Epithelial cell of prostate (primary cell): ENCODE measurements around the gene CYTH2.
A peak's percentile ranks its signal among the peaks of the same experiment; 100 is the strongest.
"Not testable (repeated sequence)": the region's sequence is repeated elsewhere in the genome, so short reads cannot be mapped to it uniquely, and the experiment has no call there.

Source experiments
- DNase-seq: peaks from one replicate; pipeline ENCODE4 v3.0.0-alpha.2; 2011; ENCODE audit warnings: low read depth, low spot score
- H3K27ac ChIP-seq: fragments of 450-650 bp; 2 replicates; pipeline ENCODE4 v1.5.1; 2017; ENCODE audit warnings: mild to moderate bottlenecking

Gene CYTH2

DNA sequence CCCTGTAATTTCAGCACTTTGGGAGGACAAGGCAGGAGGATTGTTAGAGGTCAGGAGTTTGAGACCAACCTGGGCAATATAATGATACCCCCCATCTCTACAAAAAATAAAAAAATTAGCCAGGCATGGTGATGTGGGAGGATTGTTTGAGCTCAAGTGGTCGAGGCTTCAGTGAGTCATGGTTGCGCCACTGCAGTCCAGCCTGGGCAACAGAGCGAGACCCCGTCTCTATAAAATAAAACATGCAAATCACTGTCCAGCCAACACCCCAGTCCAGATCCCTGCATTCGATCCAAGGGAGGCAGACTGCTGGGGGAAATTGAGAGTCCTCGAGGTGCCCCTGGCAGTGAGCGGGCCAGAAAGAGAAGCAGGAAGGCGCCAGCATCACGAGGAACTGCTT is 7.0 kb downstream of the CYTH2 start:
- no peak overlapping the region for H3K27ac ChIP-seq
- DNase-seq = no peak

DNA sequence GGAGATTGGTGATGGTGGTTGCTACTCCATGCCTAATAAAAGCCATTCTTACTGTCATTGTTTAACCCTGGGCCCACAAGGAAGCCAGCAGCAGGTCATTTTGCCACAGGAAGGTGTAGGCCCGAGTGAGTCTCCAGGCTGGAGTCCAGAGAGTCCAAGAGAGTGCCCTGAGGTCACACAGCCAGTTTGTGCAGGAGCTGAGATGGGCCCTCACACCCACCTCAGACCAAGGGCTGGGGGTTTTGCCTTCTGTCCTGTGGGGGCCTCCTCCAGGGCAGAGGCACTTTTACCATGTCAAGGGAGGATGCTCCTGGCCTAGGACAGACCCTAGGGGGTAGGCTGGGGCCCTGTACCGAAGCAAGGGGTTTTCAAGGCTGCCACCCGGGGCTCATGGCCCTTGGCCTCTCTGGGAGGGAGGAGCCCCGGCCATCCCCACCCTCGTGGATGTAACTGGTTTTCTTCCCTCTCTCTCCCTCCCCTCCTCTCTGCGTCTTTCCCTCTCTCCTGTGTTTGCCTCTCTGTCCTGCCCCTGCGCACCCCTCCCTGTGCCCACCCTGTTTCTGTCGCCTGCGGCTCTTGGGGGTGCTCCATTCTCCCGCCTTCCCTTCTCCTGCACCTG is 8.0 kb downstream of the CYTH2 start:
- no peak overlapping the region for H3K27ac ChIP-seq
- no peak for DNase-seq

DNA sequence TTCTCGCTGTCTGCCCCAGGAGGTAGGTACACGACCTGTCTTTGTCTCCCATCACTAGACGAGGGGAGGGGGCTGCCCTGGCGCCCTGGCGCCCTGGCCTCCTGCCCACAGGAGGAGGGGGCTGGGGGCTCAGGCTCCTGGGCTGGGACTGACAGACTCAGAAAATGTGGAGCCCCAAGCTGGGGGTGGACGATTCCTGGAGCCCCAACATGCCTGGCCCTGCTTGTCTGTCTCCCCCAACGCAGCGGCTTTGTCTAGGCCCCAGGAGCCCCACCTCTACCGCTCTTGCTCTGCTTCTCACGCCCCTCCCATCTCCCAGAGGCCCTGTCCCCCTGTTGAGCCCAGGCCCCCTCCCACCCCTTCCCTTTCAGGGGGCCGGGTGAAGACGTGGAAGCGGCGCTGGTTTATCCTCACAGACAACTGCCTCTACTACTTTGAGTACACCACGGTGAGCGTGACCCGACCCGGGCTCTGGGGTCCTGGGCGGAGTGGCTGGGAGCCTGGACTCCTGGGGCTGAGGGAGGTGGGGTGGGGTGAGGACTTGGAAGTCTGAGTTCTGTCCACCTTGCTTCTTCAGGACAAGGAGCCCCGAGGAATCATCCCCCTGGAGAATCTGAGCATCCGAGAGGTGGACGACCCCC is 8.6 kb downstream of the CYTH2 start:
- no peak overlapping the region for H3K27ac ChIP-seq
- no peak for DNase-seq

GRCh38 chr19:48478339-48479256 is 9.4 kb downstream of the CYTH2 start:
- no peak overlapping the region for H3K27ac ChIP-seq
- no peak for DNase-seq

GRCh38 chr19:48479686-48480085 is 10.5 kb downstream of the CYTH2 start:
- DNase-seq = no peak
- H3K27ac ChIP-seq = no peak overlapping the region

DNA sequence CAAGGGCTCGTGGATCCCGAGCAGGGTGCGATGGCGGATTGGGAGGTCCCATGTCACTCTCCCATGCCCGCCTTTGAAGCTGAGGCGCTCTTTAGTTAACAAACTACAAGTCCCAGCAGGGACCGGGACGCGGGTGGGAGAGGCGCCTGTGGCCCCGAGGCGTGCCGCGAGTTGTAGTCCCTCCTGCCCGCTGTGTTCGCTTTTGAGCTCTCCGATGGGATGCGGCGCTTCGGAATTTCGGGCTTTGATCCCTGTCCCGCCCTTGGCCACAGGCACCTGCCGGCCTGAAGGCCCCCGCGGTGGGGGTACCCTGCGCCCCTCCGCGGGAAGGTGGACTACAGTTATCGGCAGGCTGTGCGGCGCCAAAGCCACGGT is 11.0 kb downstream of the CYTH2 start:
- H3K27ac ChIP-seq = peak overlapping the region; percentile 12
- no peak for DNase-seq

DNA sequence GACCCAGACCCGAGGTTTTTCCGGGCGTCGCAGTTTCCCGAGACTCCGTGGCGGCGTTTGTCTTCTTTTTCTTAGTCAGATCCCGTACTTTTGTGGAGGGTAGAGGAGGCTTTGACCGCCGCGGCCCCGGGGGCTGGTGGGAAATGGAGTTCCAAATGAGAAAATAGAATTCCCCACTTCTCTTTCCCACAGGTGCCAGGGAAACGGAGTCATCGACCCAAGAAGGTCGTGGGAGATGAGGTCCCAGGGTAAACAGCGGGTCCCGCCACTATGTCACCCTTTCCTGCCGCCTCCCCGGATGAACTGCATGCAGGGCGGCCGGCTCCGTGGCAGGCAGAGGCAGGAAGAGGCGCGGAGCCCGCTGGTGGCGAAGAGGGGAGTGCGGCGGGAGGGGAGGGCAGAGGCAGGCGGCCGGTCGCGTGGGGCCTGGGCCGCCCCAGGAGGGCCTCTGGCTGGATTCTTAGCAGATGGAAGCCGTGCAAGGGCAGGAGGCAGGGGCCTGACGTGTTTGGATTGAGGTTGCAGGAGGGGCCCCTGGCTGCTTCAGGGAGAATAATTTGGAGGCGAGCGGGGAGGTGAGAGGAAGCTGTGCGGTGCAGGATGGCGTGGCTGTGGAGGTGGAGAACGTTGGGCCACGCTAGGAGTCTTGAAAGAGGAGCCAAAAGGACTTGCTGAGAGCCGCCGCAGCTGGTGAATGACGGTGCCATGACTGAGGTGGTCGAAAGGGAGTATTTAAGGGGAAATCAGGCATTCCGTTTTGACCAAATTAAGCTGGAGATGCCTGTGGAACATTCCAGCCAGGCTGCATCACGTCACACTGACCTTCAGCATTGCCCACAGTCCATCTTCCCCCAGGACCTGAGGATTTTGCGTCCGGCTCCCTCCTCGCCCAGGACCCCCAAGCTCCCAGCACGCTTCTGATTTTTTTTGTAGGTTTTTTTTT is 11.7 kb downstream of the CYTH2 start:
- DNase-seq = no peak
- H3K27ac ChIP-seq = peak overlapping the region; percentile 12

DNA sequence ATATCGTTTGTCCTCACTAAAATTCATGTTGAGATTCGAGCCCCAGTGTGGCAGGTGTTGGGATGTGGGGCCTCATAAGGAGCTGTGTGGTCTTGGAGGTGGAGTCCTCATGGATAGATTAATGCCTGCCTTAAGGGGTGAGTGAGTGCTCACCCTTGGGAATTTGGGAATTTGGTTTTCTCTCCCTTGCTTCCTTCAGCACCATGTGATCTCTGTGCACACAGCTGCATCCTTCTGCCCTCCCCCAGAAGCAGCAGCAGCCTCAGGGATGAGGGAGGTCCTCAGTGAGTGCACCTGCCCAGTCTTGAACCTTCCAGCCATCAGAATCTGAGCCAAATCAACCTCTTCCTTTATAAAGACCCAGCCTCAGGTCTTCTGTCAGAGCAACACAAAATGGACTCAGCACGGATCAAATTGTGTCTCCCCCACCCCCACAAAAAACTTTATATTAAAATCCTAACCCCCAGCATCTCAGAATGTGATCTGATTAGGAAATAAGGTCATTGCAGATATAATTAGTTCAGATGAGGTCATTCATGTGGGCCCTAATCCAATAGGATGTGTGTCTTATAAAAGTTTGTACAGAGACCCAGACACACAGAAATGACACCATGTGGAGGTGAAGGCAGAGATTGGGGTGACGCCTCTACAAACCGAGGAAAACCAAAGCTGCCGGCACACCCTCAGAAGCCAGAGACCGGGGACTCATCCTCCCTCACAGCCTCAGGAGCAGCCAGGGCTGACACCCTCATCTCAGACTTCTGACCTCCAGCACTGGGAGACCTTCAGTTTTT is 12.9 kb downstream of the CYTH2 start:
- DNase-seq = no peak
- no peak overlapping the region for H3K27ac ChIP-seq

- DNase-seq = no peak
- no peak overlapping the region for H3K27ac ChIP-seq
Measured at GRCh38 chr19:48483301-48483700, 14.1 kb downstream of the CYTH2 start.

GRCh38 chr19:48484247-48484893 is 15.2 kb downstream of the CYTH2 start:
- DNase-seq = no peak
- H3K27ac ChIP-seq = no peak overlapping the region

DNA sequence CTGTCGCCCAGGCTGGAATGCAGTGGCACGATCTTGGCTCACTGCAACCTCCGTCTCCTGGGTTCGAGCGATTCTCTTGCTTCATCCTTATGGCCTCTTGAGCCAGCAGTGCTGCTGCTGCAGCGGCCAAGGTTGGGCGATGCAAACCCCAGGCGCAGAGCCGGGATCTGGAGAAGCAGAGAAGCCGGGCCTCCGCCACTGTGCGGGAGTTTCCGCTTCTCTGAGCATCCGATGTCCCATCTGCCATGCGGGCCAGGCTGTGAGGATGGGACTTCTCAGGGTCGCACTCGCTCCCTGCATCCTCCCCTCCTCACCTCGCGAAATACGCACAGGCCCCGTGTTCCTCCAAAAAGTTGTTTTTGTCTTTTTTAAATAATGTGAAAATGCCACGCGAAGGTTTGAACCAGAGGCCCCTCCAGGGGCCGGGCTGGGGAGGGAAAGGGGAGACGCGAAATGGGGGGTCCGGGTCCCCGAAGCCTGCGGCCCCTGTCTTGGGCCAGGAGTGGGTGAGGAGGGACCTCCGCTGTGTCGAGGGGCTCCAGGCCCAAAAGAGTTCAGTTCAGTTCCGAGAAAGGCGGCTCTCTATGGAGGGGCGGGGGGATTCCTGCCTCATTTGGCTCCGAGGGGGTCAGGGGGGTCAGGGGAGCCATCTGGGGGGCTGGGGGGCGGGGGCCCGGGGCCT is 15.9 kb downstream of the CYTH2 start:
- H3K27ac ChIP-seq = no peak overlapping the region
- no peak for DNase-seq

DNA sequence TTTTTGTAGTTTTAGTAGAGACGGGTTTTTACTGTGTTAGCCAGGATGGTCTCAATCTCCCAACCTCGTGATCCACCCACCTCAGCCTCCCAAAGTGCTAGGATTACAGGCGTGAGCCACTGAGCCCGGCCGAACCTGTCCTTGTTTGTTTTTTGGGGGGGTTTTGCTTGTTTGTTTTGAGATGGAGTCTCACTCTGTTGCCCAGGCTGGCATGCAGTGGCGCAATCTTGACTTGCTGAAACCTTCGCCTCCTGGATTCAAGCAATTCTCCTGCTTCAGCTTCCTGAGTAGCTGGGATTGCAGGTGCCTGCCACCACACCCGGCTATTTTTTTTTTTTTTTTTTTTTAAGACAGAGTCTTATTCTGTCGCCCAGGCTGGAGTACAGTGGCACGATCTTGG is 17.5 kb downstream of the CYTH2 start:
- not testable (repeated sequence) for DNase-seq
- peak overlapping the region; percentile 91 for H3K27ac ChIP-seq

- H3K27ac ChIP-seq = peak overlapping the region; percentile 91
Measured at GRCh38 chr19:48487544-48487943, 18.4 kb downstream of the CYTH2 start.

GRCh38 chr19:48487948-48488347 is 18.8 kb downstream of the CYTH2 start:
- H3K27ac ChIP-seq = peak overlapping the region; percentile 91

More at GRCh38 chr19:48487544-48487943, 18.4 kb downstream of the CYTH2 start:
- no peak for DNase-seq

GRCh38 chr19:48488478-48488877 is 19.3 kb downstream of the CYTH2 start:
- H3K27ac ChIP-seq = peak overlapping the region; percentile 91
- not testable (repeated sequence) for DNase-seq

More at GRCh38 chr19:48487948-48488347, 18.8 kb downstream of the CYTH2 start:
- DNase-seq = peak; percentile 69

DNA sequence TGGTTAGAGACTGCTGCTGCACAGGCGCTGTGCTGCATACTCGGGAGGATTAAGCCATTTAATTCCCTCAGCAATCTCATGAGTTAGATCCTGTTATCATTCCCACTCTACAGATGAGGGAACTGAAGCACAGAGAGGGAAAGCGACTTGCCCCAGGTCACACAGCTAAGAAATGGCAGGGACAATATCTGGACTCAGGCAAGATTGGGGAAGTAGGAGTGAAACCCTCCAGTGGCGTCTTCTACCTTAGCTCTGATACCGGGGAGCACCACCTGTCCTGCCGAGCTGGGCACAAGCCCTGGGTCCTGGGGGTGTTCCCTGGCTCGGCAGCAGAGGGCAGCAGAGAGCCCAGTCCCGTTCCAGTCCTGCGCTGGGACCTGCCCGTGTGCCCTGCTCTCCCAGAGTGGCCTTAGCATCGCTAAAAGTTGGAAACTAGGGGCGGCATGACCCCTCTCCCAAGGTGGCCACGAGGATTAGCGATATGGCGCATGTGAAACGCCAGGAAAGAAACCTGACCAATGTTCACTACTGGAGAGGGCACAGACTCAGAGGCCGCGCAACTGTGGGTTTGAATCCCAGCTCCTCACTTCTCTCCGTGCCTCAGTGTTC is 20.5 kb downstream of the CYTH2 start:
- no peak for DNase-seq
- no peak overlapping the region for H3K27ac ChIP-seq

DNA sequence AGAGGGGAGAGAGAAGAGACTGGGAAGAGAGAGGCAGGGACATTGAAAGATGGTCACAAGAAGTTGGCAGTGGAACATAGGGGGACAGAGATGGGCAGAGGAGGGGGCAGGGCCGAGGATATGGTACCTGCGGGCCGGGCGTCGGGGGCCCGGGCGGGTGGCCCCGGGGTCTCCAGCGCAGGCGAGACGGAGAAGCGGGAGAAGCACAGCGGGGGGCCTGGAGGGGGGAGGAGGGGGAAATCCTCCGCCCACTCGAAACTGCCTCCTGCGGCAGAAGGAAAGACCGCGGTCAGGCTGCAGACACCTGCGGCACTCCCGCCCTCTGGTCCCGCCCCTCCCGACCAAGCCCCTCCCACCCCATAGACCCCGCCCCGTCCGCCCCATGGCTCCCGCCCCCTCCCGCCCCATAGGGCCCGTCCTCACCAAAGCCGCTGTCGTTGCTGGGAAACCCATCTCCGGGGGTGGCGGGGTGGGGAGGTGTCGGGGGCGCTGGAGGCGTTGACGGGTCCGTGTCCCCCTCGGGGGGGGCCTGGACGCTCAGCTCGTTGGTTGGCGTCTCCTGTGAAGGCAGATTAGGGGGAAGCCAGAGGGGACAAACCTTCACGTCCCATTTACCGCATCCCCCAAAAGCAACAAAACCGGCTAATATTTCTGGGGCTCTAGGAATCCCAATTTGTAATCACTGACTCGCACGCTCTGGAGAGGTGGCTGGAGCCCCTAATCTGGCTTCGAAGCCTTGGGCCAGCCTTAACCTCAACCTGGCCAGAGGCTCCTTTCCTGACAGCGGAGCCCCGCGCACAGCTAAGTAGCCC is 22.0 kb downstream of the CYTH2 start:
- no peak for DNase-seq
- no peak overlapping the region for H3K27ac ChIP-seq
